ENCODE measurements around the gene RANBP9. TPM values are rescaled to one million over a fixed set of nuclear protein-coding genes. Genes with fewer than 3 reads are reported as not detected.

Gene RANBP9
- total RNA-seq, 1 experiment from 2014 or later = 44.5 TPM

- ChIA-PET CTCF (no interaction called here), POLR2A (interaction anchor here (0.6 to 0.9 kb wide), 4 partner anchors 32 to 333 kb away, joined by 3 to 9 read pairs (median 3); no protein-coding TSS in a partner anchor)
- H3K27ac ChIP-seq (ENCODE audit: low read length) = peak overlapping the region; percentile 84
- in situ Hi-C loops (cut with HindIII; ENCODE audit: low pct_unique_long_range_greater_than_20kb, low sequenced_read_pairs) (no loop called here), intact Hi-C loops (cut with micrococcal nuclease; ENCODE audit: unreplicated experiment) (no loop called here)
- BruUV-seq (replicated peaks) = no TSS peak
- no peak for TF ChIP-seq POLR2AphosphoS5 (IDR thresholded peaks at IDR 0.05; ENCODE audit: low read depth, low read length)
- TF ChIP-seq, protein P1, sequence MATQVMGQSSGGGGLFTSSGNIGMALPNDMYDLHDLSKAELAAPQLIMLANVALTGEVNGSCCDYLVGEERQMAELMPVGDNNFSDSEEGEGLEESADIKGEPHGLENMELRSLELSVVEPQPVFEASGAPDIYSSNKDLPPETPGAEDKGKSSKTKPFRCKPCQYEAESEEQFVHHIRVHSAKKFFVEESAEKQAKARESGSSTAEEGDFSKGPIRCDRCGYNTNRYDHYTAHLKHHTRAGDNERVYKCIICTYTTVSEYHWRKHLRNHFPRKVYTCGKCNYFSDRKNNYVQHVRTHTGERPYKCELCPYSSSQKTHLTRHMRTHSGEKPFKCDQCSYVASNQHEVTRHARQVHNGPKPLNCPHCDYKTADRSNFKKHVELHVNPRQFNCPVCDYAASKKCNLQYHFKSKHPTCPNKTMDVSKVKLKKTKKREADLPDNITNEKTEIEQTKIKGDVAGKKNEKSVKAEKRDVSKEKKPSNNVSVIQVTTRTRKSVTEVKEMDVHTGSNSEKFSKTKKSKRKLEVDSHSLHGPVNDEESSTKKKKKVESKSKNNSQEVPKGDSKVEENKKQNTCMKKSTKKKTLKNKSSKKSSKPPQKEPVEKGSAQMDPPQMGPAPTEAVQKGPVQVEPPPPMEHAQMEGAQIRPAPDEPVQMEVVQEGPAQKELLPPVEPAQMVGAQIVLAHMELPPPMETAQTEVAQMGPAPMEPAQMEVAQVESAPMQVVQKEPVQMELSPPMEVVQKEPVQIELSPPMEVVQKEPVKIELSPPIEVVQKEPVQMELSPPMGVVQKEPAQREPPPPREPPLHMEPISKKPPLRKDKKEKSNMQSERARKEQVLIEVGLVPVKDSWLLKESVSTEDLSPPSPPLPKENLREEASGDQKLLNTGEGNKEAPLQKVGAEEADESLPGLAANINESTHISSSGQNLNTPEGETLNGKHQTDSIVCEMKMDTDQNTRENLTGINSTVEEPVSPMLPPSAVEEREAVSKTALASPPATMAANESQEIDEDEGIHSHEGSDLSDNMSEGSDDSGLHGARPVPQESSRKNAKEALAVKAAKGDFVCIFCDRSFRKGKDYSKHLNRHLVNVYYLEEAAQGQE (IDR thresholded peaks at IDR 0.05; ENCODE audit: insufficient read depth in 1 of 2, low read depth in 2 of 2, low read length in 1 of 2) = no peak
- TF ChIP-seq TCF7L2 (IDR thresholded peaks at IDR 0.05; ENCODE audit: low read depth, low read length) = no peak
- no peak for TF ChIP-seq SIN3A (IDR thresholded peaks at IDR 0.05; ENCODE audit: borderline replicate concordance, insufficient read depth, low read depth, low read length)
- TF ChIP-seq, protein P2, sequence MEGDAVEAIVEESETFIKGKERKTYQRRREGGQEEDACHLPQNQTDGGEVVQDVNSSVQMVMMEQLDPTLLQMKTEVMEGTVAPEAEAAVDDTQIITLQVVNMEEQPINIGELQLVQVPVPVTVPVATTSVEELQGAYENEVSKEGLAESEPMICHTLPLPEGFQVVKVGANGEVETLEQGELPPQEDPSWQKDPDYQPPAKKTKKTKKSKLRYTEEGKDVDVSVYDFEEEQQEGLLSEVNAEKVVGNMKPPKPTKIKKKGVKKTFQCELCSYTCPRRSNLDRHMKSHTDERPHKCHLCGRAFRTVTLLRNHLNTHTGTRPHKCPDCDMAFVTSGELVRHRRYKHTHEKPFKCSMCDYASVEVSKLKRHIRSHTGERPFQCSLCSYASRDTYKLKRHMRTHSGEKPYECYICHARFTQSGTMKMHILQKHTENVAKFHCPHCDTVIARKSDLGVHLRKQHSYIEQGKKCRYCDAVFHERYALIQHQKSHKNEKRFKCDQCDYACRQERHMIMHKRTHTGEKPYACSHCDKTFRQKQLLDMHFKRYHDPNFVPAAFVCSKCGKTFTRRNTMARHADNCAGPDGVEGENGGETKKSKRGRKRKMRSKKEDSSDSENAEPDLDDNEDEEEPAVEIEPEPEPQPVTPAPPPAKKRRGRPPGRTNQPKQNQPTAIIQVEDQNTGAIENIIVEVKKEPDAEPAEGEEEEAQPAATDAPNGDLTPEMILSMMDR (IDR thresholded peaks at IDR 0.05) = no peak
- DNase-seq (ENCODE audit: low read depth, low spot score) = no peak
- peak overlapping the region; percentile 72 to 100 for H3K4me3 ChIP-seq (ENCODE audit: low read depth in 2 of 2, low read length in 2 of 2)
- H3K4me1 ChIP-seq (ENCODE audit: control insufficient read depth, insufficient read depth, low read length) = peaks cover 17% of the 10 kb centered on the region
- no peaks in the 10 kb centered on the region for H3K27me3 ChIP-seq (ENCODE audit: control insufficient read depth, insufficient read depth, low read length)
- ATAC-seq = peak; percentile 75
- H3K36me3 ChIP-seq (ENCODE audit: control insufficient read depth, insufficient read depth, low read length) = peaks cover 9% of the 10 kb centered on the region
- no peaks in the 10 kb centered on the region for H3K9me3 ChIP-seq (ENCODE audit: control insufficient read depth, insufficient read depth, low read depth, low read length)
Observed at GRCh38 chr6:13614126-13614925, 97.3 kb downstream of the RANBP9 start.

DNA sequence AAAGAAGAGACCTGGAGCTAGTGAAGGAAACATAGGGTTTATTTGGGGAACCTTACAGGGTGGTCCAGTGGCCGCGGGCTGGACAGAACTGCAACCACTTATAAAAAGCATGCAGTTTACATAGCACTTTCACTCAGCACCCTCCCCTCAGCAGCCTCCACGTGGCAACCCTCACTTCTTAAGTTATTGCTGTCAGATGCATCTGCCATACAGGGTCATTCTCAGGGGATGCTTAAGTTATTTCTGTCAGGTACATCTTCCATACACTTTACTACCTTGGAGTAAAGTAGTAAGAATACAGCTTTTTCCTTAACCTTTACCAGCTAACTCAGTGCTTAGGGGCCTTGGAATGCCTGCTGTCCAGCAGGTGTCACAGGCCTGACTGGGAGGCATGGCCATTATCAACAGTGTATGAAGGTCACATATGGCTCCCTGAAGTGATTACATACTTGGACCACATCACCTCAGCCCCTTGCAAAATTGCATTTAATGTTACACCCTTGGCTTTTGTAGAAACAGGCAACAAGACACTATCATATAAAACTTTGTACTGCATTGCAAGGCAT is 98.5 kb downstream of the RANBP9 start:
- intact Hi-C loops (cut with micrococcal nuclease; ENCODE audit: unreplicated experiment) (no loop called here), in situ Hi-C loops (cut with HindIII; ENCODE audit: low pct_unique_long_range_greater_than_20kb, low sequenced_read_pairs) (no loop called here)
- TF ChIP-seq, protein P1 (IDR thresholded peaks at IDR 0.05; ENCODE audit: insufficient read depth in 1 of 2, low read depth in 2 of 2, low read length in 1 of 2) = no peak
- TF ChIP-seq POLR2AphosphoS5 (IDR thresholded peaks at IDR 0.05; ENCODE audit: low read depth, low read length) = no peak
- TF ChIP-seq TCF7L2 (IDR thresholded peaks at IDR 0.05; ENCODE audit: low read depth, low read length) = no peak
- TF ChIP-seq, protein P2 (IDR thresholded peaks at IDR 0.05) = no peak
- no peak for TF ChIP-seq SIN3A (IDR thresholded peaks at IDR 0.05; ENCODE audit: borderline replicate concordance, insufficient read depth, low read depth, low read length)
- DNase-seq (ENCODE audit: low read depth, low spot score) = no peak
- peaks cover 6% of the 10 kb centered on the region for H3K36me3 ChIP-seq (ENCODE audit: control insufficient read depth, insufficient read depth, low read length)
- peaks cover 17% of the 10 kb centered on the region for H3K4me1 ChIP-seq (ENCODE audit: control insufficient read depth, insufficient read depth, low read length)
- H3K27me3 ChIP-seq (ENCODE audit: control insufficient read depth, insufficient read depth, low read length) = no peaks in the 10 kb centered on the region
- no peak for ATAC-seq
- H3K4me3 ChIP-seq (ENCODE audit: low read depth in 2 of 2, low read length in 2 of 2) = no peak overlapping the region
- ChIA-PET POLR2A (no interaction called here), CTCF (interaction anchor here (0.6 kb wide), 1 partner anchor 276 kb away, joined by 6 read pairs; no protein-coding TSS in a partner anchor)
- BruUV-seq (replicated peaks) = no TSS peak
- H3K27ac ChIP-seq (ENCODE audit: low read length) = peak overlapping the region; percentile 84; the same call in 1 of the 2 replicates
- no peaks in the 10 kb centered on the region for H3K9me3 ChIP-seq (ENCODE audit: control insufficient read depth, insufficient read depth, low read depth, low read length)

All from Panc1 (cell line).